ENCODE measurements around the gene DRG2.

DNA sequence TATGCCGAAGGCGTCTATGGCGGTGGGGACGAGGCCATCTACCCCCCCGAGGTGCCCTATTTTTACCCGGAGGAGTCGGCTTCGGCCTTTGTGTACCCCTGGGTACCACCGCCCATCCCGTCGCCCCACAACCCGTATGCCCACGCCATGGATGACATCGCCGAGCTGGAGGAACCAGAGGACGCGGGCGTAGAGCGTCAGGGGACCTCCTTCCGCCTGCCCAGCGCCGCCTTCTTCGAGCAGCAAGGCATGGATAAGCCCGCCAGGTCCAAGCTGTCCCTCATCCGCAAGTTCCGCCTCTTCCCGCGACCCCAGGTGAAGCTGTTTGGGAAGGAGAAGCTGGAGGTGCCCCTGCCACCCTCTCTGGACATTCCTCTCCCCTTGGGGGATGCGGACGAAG is 32.2 kb downstream of the DRG2 start:
- TF ChIP-seq NFIC (IDR thresholded peaks at IDR 0.05; ENCODE audit: borderline replicate concordance) (no peak), RFX5 (IDR thresholded peaks at IDR 0.05; ENCODE audit: low read length) (no peak), EZH2phosphoT487 (IDR thresholded peaks at IDR 0.05; ENCODE audit: borderline replicate concordance, low read depth) (no peak), MEF2A (IDR thresholded peaks at IDR 0.05; ENCODE audit: borderline replicate concordance, low read depth) (no peak)
- TF ChIP-seq, protein P1, sequence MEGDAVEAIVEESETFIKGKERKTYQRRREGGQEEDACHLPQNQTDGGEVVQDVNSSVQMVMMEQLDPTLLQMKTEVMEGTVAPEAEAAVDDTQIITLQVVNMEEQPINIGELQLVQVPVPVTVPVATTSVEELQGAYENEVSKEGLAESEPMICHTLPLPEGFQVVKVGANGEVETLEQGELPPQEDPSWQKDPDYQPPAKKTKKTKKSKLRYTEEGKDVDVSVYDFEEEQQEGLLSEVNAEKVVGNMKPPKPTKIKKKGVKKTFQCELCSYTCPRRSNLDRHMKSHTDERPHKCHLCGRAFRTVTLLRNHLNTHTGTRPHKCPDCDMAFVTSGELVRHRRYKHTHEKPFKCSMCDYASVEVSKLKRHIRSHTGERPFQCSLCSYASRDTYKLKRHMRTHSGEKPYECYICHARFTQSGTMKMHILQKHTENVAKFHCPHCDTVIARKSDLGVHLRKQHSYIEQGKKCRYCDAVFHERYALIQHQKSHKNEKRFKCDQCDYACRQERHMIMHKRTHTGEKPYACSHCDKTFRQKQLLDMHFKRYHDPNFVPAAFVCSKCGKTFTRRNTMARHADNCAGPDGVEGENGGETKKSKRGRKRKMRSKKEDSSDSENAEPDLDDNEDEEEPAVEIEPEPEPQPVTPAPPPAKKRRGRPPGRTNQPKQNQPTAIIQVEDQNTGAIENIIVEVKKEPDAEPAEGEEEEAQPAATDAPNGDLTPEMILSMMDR (IDR thresholded peaks at IDR 0.05): no peak
- TF ChIP-seq, protein P2, sequence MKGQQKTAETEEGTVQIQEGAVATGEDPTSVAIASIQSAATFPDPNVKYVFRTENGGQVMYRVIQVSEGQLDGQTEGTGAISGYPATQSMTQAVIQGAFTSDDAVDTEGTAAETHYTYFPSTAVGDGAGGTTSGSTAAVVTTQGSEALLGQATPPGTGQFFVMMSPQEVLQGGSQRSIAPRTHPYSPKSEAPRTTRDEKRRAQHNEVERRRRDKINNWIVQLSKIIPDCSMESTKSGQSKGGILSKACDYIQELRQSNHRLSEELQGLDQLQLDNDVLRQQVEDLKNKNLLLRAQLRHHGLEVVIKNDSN (IDR thresholded peaks at IDR 0.05; ENCODE audit: borderline replicate concordance, low read depth): no peak
